Heart left ventricle (tissue), 16 donors: Measurements from ENCODE around the gene SCRN1. TPM values are rescaled to one million over a fixed set of nuclear protein-coding genes. Genes with fewer than 3 reads are reported as not detected.
"Not testable (repeated sequence)": the region's sequence is repeated elsewhere in the genome, so short reads cannot be mapped to it uniquely, and the experiment has no call there.

Source experiments
- ATAC-seq, 4 donors: fragments of 200-7000 bp; cut with Tn5 transposase; one replicate each; pipeline ENCODE4 v1.9.1; 2020 to 2022; ENCODE audit warnings: moderate library complexity in 4 of 4, mild to moderate bottlenecking in 3 of 4, moderate number of reproducible peaks in 1 of 4
- DNase-seq, 5 donors: peaks; one replicate each; pipeline ENCODE4 v3.0.0-alpha.2; 2020
- H3K27ac ChIP-seq, 12 donors: fragments of 200-600 bp; sonication (generic) in 4 of 12; one replicate each; pipeline versions ENCODE4 v1.5.0 to v1.8.0; 2016 to 2022; ENCODE audit warnings: mild to moderate bottlenecking in 2 of 12
- H3K27me3 ChIP-seq, 9 donors: fragments of 200-600 bp; sonication (generic) in 2 of 9; one replicate each; pipeline versions ENCODE4 v1.5.1 to v1.8.0; 2016 to 2022; ENCODE audit warnings: mild to moderate bottlenecking in 3 of 9
- H3K36me3 ChIP-seq, 9 donors: fragments of 200-600 bp; sonication (generic) in 2 of 9; one replicate each; pipeline versions ENCODE4 v1.5.0 to v1.8.0; 2018 to 2022; ENCODE audit warnings: mild to moderate bottlenecking in 2 of 9
- H3K4me1 ChIP-seq, 12 donors: fragments of 200-600 bp; sonication (generic) in 4 of 12; one replicate each; pipeline versions ENCODE4 v1.5.0 to v1.8.0; 2016 to 2022; ENCODE audit warnings: mild to moderate bottlenecking in 3 of 12
- H3K4me3 ChIP-seq, 12 donors: fragments of 200-600 bp; sonication (generic) in 4 of 12; one replicate each; pipeline versions ENCODE4 v1.5.0 to v1.8.0; 2017 to 2022; ENCODE audit warnings: mild to moderate bottlenecking in 9 of 12, moderate library complexity in 4 of 12
- H3K9me3 ChIP-seq, 12 donors: fragments of 200-600 bp; sonication (generic) in 4 of 12; one replicate each; pipeline versions ENCODE4 v1.5.0 to v1.8.0; 2016 to 2022; ENCODE audit warnings: mild to moderate bottlenecking in 1 of 12
- POLR2A ChIP-seq, 2 donors: fragments of 450-650 bp; IDR thresholded peaks; one replicate each; pipeline ENCODE4 v1.6.1; 2017; ENCODE audit warnings: antibody characterized with exemption in 2 of 2, mild to moderate bottlenecking in 2 of 2, moderate library complexity in 2 of 2
- WGBS, 4 donors: extraction: QIAGEN DNeasy Blood & Tissue Kit in 2 of 4; methylation state at CpG; one replicate each; pipeline versions ENCODE4 v1.1.5 to v1.1.7; 2013 to 2018; 5-methylcytosine and 5-hydroxymethylcytosine counted together
- intact Hi-C, 10 donors: fragments of 100-400 bp; cut with DNase I; formaldehyde crosslinking; loops; one replicate each; pipeline versions ENCODE4 v1.11.1 to v1.14.2; 2022
- polyA plus RNA-seq, 2 donors: library from polyadenylated mRNA; stranded (reverse); fragments of 200-250 nt; gene quantifications; one replicate each; pipeline ENCODE4 v1.2.3, GENCODE V29; 2013
- total RNA-seq, 9 donors: library from RNA; depleted of rRNA in 2 of 9; stranded (reverse); fragments of >200 nt in 2 of 9; fragmentation: NEBNext Ultra II Directional in 3 of 9; extraction: Animal tissue kit (Norgen Biotek cat#: 25700) in 3 of 9; gene quantifications; one replicate each; pipeline versions ENCODE4 v1.1.0 to v1.2.4, GENCODE V29; 2016 to 2023
- TF ChIP-seq, protein P1 (sequence below), 12 donors: fragments of 200-600 bp; sonication (generic) in 4 of 12; IDR thresholded peaks; one replicate each; pipeline versions ENCODE4 v1.5.0 to v1.8.0; 2018 to 2022; ENCODE audit warnings: antibody characterized with exemption in 12 of 12, mild to moderate bottlenecking in 5 of 12
- donor health status: ischemic (EF 13 %, LVEDD 7.1; RV severe dilation, severe dysfunction).
- donor health status: healthy with polysubstance abuse.
- donor health status: DM: no; HTN: yes; CAD: no.
- donor health status: DM: no; HTN: no; CAD: no.
- donor health status: ischemic (EF 25% LVEDD 6.9; RV normal size, moderate dysfunction).
- donor health status: ischemic (EF 25% LVEDD 5.7; RV mildly dilated, moderate dysfunction).
- donor health status: healthy.
- donor health status: DM: yes; HTN: yes; CAD: no.
- donor health status: ischemic (EF 35%, LVEDD 5.7; RV mildly dilated, moderate dysfunction).
- donor health status: nonischemic (EF 11% LVEDD 7.7; RV severe dilation, severe dysfunction).
- donor health status: DM: yes; HTN: yes; CAD: no.
- donor health status: PGD.
- donor health status: ischemic (EF 29% LVEDD 5.4; RV normal size, mild dysfunction).
- donor health status: nonischemic (EF 23%, LVEDD 6.1; RV moderate dilation, normal function).

SCRN1 gene
- total and polyA plus RNA-seq, 11 donors = 2.7 to 40.2 (median 20.1) TPM

DNA sequence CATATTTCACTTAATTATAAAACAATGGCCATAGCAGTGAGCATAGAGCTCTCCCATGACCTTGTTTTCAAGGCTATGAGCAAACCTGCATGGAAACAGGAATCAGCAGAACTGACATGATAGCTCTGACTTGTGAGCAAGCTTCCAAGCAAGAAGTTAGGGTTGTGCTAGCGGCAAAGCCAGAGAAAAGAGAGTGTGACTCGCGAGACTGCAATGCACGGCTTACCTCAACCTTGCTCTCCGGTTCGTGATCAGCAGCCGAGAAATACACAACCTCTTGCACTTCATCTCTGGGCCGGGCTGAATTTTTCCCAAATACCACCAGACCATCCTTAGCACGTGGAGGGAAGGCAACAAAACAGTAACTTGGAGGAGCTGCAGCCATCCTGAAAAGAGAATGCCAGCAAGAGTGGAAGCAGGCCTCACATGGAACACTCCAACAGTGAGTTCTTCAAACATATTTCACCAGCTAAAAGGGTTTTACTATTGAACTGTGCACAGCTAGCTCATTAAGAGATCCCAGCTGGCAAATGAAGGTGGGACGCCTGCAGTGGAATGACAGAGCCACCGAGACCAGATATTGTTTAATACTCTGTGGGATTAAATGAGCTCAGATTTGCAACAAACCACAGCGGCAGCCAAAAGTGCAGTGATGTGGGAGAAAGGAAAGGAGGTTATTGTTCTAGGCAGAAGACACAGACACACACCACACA, 20.8 kb downstream of the SCRN1 start:
- Histone ChIP-seq H3K27me3 (no peaks in the 10 kb centered on the region), H3K36me3 (peaks cover 0 to 32% (median 0%) of the 10 kb centered on the region in 9 donors), H3K27ac (no peak overlapping the region), H3K4me1 (peaks cover 0 to 25% (median 0%) of the 10 kb centered on the region in 12 donors), H3K4me3 (no peak overlapping the region), H3K9me3 (no peaks in the 10 kb centered on the region)
- DNase-seq (no peak), ATAC-seq (no peak)
- TF ChIP-seq, protein P1, sequence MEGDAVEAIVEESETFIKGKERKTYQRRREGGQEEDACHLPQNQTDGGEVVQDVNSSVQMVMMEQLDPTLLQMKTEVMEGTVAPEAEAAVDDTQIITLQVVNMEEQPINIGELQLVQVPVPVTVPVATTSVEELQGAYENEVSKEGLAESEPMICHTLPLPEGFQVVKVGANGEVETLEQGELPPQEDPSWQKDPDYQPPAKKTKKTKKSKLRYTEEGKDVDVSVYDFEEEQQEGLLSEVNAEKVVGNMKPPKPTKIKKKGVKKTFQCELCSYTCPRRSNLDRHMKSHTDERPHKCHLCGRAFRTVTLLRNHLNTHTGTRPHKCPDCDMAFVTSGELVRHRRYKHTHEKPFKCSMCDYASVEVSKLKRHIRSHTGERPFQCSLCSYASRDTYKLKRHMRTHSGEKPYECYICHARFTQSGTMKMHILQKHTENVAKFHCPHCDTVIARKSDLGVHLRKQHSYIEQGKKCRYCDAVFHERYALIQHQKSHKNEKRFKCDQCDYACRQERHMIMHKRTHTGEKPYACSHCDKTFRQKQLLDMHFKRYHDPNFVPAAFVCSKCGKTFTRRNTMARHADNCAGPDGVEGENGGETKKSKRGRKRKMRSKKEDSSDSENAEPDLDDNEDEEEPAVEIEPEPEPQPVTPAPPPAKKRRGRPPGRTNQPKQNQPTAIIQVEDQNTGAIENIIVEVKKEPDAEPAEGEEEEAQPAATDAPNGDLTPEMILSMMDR (IDR thresholded peaks at IDR 0.05) = no peak
- no peak for TF ChIP-seq POLR2A (IDR thresholded peaks at IDR 0.05)
- intact Hi-C loops = no loop called here
- 82 to 88% (median 86%) methylated on average over 12 of the region's 12 CpGs for WGBS, 4 donors

DNA sequence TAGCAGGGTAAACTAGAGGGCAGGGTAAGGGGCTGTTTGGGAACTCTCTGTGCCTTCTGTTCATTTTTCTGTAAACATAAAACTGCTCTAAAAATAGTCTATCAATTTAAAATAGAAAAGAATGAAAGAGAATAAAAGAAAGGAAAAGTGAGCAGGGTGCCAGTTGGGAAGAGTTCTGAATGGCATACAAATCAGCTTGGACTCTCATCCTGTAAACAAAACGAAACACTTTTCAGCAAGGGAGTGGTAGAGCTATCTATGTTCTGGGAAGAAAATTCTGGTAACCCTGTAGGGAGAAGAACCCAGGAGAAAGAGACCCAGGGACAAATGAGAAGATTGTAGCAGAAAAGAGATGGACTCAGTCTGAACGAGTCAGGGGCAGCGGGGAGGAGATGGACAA, 24.6 kb downstream of the SCRN1 start:
- DNase-seq (no peak), ATAC-seq (no peak)
- H3K4me1 ChIP-seq = peaks cover 0 to 15% (median 0%) of the 10 kb centered on the region in 12 donors
- intact Hi-C loops = no loop called here
- TF ChIP-seq POLR2A (IDR thresholded peaks at IDR 0.05) = no peak
- TF ChIP-seq, protein P1 (IDR thresholded peaks at IDR 0.05) = no peak
- no peak overlapping the region for H3K4me3 ChIP-seq
- peaks cover 0 to 32% (median 0%) of the 10 kb centered on the region in 9 donors for H3K36me3 ChIP-seq
- no peaks in the 10 kb centered on the region for H3K27me3 ChIP-seq
- H3K9me3 ChIP-seq = no peaks in the 10 kb centered on the region
- H3K27ac ChIP-seq = no peak overlapping the region
- 78 to 86% (median 82%) methylated on average over 3 of the region's 3 CpGs for WGBS, 4 donors

DNA sequence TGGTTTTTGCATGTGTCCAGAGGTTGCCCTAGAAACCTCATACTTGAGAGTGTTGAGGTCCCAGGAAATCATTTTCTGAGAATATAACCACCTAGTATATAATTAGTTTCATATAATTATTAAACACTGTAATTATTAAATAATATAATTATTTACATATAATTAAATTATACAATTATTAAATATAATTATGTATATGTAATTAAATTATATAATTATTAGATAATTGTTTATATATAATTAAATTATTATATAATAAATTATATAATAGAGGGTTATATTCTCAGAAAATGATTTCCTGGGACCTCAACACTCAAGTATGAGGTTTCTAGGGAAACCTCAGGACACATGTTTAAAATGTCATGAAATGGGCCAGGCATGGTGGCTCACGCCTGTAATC, 27.6 kb downstream of the SCRN1 start:
- TF ChIP-seq, protein P1 (IDR thresholded peaks at IDR 0.05) = no peak
- no peak for TF ChIP-seq POLR2A (IDR thresholded peaks at IDR 0.05)
- no peak overlapping the region for H3K27ac ChIP-seq
- no peak for DNase-seq
- no peaks in the 10 kb centered on the region for H3K27me3 ChIP-seq
- intact Hi-C loops = no loop called here
- no peak overlapping the region for H3K4me3 ChIP-seq
- H3K4me1 ChIP-seq = no peaks in the 10 kb centered on the region
- no peak for ATAC-seq
- WGBS, 4 donors = 94 to 100% (median 99%) methylated on average over 1 of the region's 1 CpG
- no peaks in the 10 kb centered on the region for H3K9me3 ChIP-seq
- peaks cover 0 to 19% (median 0%) of the 10 kb centered on the region in 9 donors for H3K36me3 ChIP-seq

DNA sequence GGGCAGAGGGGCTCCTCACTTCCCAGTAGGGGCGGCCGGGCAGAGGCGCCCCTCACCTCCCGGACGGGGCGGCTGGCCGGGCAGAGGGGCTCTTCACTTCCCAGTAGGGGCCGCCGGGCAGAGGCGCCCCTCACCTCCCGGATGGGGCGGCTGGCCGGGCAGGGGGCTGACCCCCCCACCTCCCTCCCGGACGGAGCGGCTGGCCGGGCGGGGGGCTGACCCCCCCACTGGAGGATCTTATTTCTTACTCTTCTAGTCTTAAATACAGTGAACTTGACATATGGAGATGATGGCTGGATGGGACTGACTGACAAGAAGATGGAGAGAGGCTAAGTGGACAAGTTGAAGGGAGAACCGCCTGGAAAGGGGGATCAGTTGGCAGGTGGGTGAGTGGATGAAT, 28.0 kb downstream of the SCRN1 start:
- H3K27me3 ChIP-seq, ATAC-seq, intact Hi-C loops, H3K4me1 ChIP-seq, H3K9me3 ChIP-seq, H3K27ac ChIP-seq, DNase-seq, H3K4me3 ChIP-seq: not testable (repeated sequence)
- 96 to 100% (median 99%) methylated on average over 4 to 19 of the region's 19 CpGs for WGBS, 4 donors
- H3K36me3 ChIP-seq = peaks cover 0 to 15% (median 0%) of the 10 kb centered on the region in 9 donors
